WTC11 (cell line): ENCODE data around the gene RTP5. TPM values are rescaled to one million over a fixed set of nuclear protein-coding genes. Genes with fewer than 3 reads are reported as not detected.

Source experiments
- ATAC-seq: fragments of 200-7000 bp; cut with Tn5 transposase; 2 replicates; pipeline ENCODE4 v1.10.0; 2021; ENCODE audit warnings: mild to moderate bottlenecking, moderate library complexity
- CTCF ChIA-PET: fragments of 300-600 bp; sonication (Branson Sonifier 250); formaldehyde crosslinking; loops from one replicate; lab custom pipeline; 2021; ENCODE audit warnings: antibody characterized with exemption; lab: Charles Lee
- POLR2A ChIA-PET: fragments of 350-600 bp; sonication (Branson Sonifier 250); formaldehyde crosslinking; loops from one replicate; lab custom pipeline; 2021; ENCODE audit warnings: antibody characterized with exemption; lab: Charles Lee
- DNase-seq: peaks from one replicate; pipeline ENCODE4 v3.0.0; 2021; ENCODE audit warnings: low spot score
- H3K27ac Mint-ChIP-seq: 2 replicates; pipeline ENCODE4 v1.8.0; 2021; ENCODE audit warnings: mixed read lengths
- H3K27me3 Mint-ChIP-seq: 2 replicates; pipeline ENCODE4 v1.8.0; 2021; ENCODE audit warnings: low read depth, mild to moderate bottlenecking, moderate library complexity, mixed read lengths
- H3K36me3 Mint-ChIP-seq: 2 replicates; pipeline ENCODE4 v1.8.0; 2021; ENCODE audit warnings: mixed read lengths
- H3K4me1 Mint-ChIP-seq: 2 replicates; pipeline ENCODE4 v1.8.0; 2022; ENCODE audit warnings: mixed read lengths
- H3K4me3 Mint-ChIP-seq: 2 replicates; pipeline ENCODE4 v1.8.0; 2021; ENCODE audit warnings: mild to moderate bottlenecking, moderate library complexity, mixed read lengths
- H3K9me3 Mint-ChIP-seq: 2 replicates; pipeline ENCODE4 v1.8.0; 2021; ENCODE audit warnings: mixed read lengths
- CBFB ChIP-seq: sonication (generic); formaldehyde crosslinking; IDR thresholded peaks from 2 replicates; pipeline ENCODE4 v1.8.1; 2022; ENCODE audit warnings: mild to moderate bottlenecking, low read depth, missing genetic modification reagents
- CREM ChIP-seq: sonication (generic); formaldehyde crosslinking; IDR thresholded peaks from 2 replicates; pipeline ENCODE4 v1.8.1; 2022; ENCODE audit warnings: mild to moderate bottlenecking, missing genetic modification reagents, moderate library complexity
- CTCF ChIP-seq: fragments of 200-600 bp; IDR thresholded peaks from 2 replicates; pipeline ENCODE4 v1.8.0; 2022; ENCODE audit warnings: antibody characterized with exemption
- E2F4 ChIP-seq: sonication (generic); formaldehyde crosslinking; IDR thresholded peaks from 2 replicates; pipeline ENCODE4 v1.8.1; 2022; ENCODE audit warnings: low read depth, mild to moderate bottlenecking, moderate library complexity, missing genetic modification reagents, borderline replicate concordance
- E2F5 ChIP-seq: sonication (generic); formaldehyde crosslinking; IDR thresholded peaks from 2 replicates; pipeline ENCODE4 v1.8.1; 2022; ENCODE audit warnings: mild to moderate bottlenecking, moderate library complexity, missing genetic modification reagents
- GABPB1 ChIP-seq: sonication (generic); formaldehyde crosslinking; IDR thresholded peaks from 2 replicates; pipeline ENCODE4 v1.8.1; 2023; ENCODE audit warnings: mild to moderate bottlenecking, missing genetic modification reagents
- IRF2 ChIP-seq: sonication (generic); formaldehyde crosslinking; IDR thresholded peaks from 2 replicates; pipeline ENCODE4 v1.8.0; 2022; ENCODE audit warnings: low read depth, missing genetic modification reagents, borderline replicate concordance
- JAZF1 ChIP-seq: fragments of 250-450 bp; sonication (Bioruptor Pico); IDR thresholded peaks from 2 replicates; pipeline ENCODE4 v1.9.0; 2021; ENCODE audit warnings: moderate library complexity, mild to moderate bottlenecking, inconsistent platforms
- JUN ChIP-seq: sonication (generic); formaldehyde crosslinking; IDR thresholded peaks from 2 replicates; pipeline ENCODE4 v1.8.0; 2023; ENCODE audit warnings: mild to moderate bottlenecking, missing genetic modification reagents
- MAX ChIP-seq: sonication (generic); formaldehyde crosslinking; IDR thresholded peaks from 2 replicates; pipeline ENCODE4 v1.8.0; 2022; ENCODE audit warnings: mild to moderate bottlenecking, missing genetic modification reagents
- MLX ChIP-seq: sonication (generic); formaldehyde crosslinking; IDR thresholded peaks from 2 replicates; pipeline ENCODE4 v1.8.1; 2023; ENCODE audit warnings: mild to moderate bottlenecking, missing genetic modification reagents, moderate library complexity
- MYBL2 ChIP-seq: sonication (generic); formaldehyde crosslinking; IDR thresholded peaks from 2 replicates; pipeline ENCODE4 v1.8.1; 2023; ENCODE audit warnings: mild to moderate bottlenecking, moderate library complexity, missing genetic modification reagents
- NFATC4 ChIP-seq: fragments of 250-450 bp; sonication (Bioruptor Pico); IDR thresholded peaks from 2 replicates; pipeline ENCODE4 v1.9.0; 2021; ENCODE audit warnings: mild to moderate bottlenecking
- NR3C1 ChIP-seq: sonication (generic); formaldehyde crosslinking; conservative IDR thresholded peaks from 2 replicates; pipeline ENCODE4 v1.8.1; 2023; ENCODE audit warnings: low read depth, mild to moderate bottlenecking, missing genetic modification reagents
- OVOL2 ChIP-seq: fragments of 250-450 bp; sonication (Bioruptor Pico); IDR thresholded peaks from 2 replicates; pipeline ENCODE4 v1.9.0; 2021; ENCODE audit warnings: mild to moderate bottlenecking, borderline replicate concordance
- RELA ChIP-seq: sonication (generic); formaldehyde crosslinking; IDR thresholded peaks from 2 replicates; pipeline ENCODE4 v1.8.1; 2022; ENCODE audit warnings: missing genetic modification reagents, mild to moderate bottlenecking, borderline replicate concordance
- SP1 ChIP-seq: sonication (generic); formaldehyde crosslinking; conservative IDR thresholded peaks from 2 replicates; pipeline ENCODE4 v1.8.1; 2022; ENCODE audit warnings: missing genetic modification reagents
- USF2 ChIP-seq: sonication (generic); formaldehyde crosslinking; IDR thresholded peaks from 2 replicates; pipeline ENCODE4 v1.8.1; 2023; ENCODE audit warnings: mild to moderate bottlenecking, missing genetic modification reagents, moderate library complexity
- ZBTB43 ChIP-seq: sonication (generic); formaldehyde crosslinking; IDR thresholded peaks from 2 replicates; pipeline ENCODE4 v1.8.1; 2023; ENCODE audit warnings: mild to moderate bottlenecking, missing genetic modification reagents
- ZNF219 ChIP-seq: sonication (generic); formaldehyde crosslinking; IDR thresholded peaks from 2 replicates; pipeline ENCODE4 v1.8.0; 2023; ENCODE audit warnings: missing genetic modification reagents, mild to moderate bottlenecking, borderline replicate concordance
- ZNF532 ChIP-seq: fragments of 250-450 bp; sonication (Bioruptor Pico); IDR thresholded peaks from 2 replicates; pipeline ENCODE4 v1.9.0; 2021; ENCODE audit warnings: mild to moderate bottlenecking, borderline replicate concordance
- total RNA-seq: library from RNA; stranded (reverse); gene quantifications from 3 replicates; pipeline ENCODE4 v1.2.3, GENCODE V29; 2021

RTP5 gene
- total RNA-seq, 1 experiment from 2014 or later: not detected

- no peak overlapping the region for H3K4me3 Mint-ChIP-seq
- H3K9me3 Mint-ChIP-seq: no peaks in the 10 kb centered on the region
- ATAC-seq: no peak
- no peak for DNase-seq
- ChIA-PET CTCF (no interaction called here), POLR2A (no interaction called here)
- no peaks in the 10 kb centered on the region for H3K36me3 Mint-ChIP-seq
- no peaks in the 10 kb centered on the region for H3K27me3 Mint-ChIP-seq
- TF ChIP-seq NR3C1: no peak
- no peak for TF ChIP-seq GABPB1
- TF ChIP-seq SP1 (CRISPR knock-in tag): no peak
- no peak for TF ChIP-seq OVOL2 (CRISPR knock-in tag)
- TF ChIP-seq E2F5 (CRISPR knock-in tag): no peak
- TF ChIP-seq MAX (CRISPR knock-in tag): no peak
- no peak overlapping the region for H3K27ac Mint-ChIP-seq
- no peaks in the 10 kb centered on the region for H3K4me1 Mint-ChIP-seq
Measured at GRCh38 chr2:241852981-241853631, 16.4 kb upstream of the RTP5 start.

- DNase-seq (no peak), ATAC-seq (no peak)
- CTCF ChIA-PET: no interaction called here
- Mint-ChIP-seq H3K36me3 (no peaks in the 10 kb centered on the region), H3K9me3 (no peaks in the 10 kb centered on the region), H3K27me3 (no peaks in the 10 kb centered on the region), H3K27ac (no peak overlapping the region), H3K4me1 (no peaks in the 10 kb centered on the region), H3K4me3 (no peak overlapping the region)
- POLR2A ChIA-PET: no interaction called here
- no peak for TF ChIP-seq CBFB (CRISPR knock-in tag)
- no peak for TF ChIP-seq RELA (CRISPR knock-in tag)
- TF ChIP-seq E2F4: no peak
- no peak for TF ChIP-seq ZNF532 (CRISPR knock-in tag)
- no peak for TF ChIP-seq MYBL2 (CRISPR knock-in tag)
- no peak for TF ChIP-seq IRF2 (CRISPR knock-in tag)
- no peak for TF ChIP-seq NFATC4
- no peak for TF ChIP-seq USF2
- TF ChIP-seq ZNF219 (CRISPR knock-in tag): no peak
- no peak for TF ChIP-seq GABPB1
- no peak for TF ChIP-seq JAZF1 (CRISPR knock-in tag)
- TF ChIP-seq MLX (CRISPR knock-in tag): no peak
- no peak for TF ChIP-seq CTCF
- TF ChIP-seq ZBTB43 (CRISPR knock-in tag): no peak
- no peak for TF ChIP-seq SP1 (CRISPR knock-in tag)
- no peak for TF ChIP-seq NR3C1
- TF ChIP-seq CREM: no peak
- TF ChIP-seq JUN: no peak
Measured at GRCh38 chr2:241853651-241854341, 15.7 kb upstream of the RTP5 start.
